Neural cell (in vitro differentiated cells): ENCODE measurements around the gene PLA2G6. TPM values are rescaled to one million over a fixed set of nuclear protein-coding genes. Genes with fewer than 3 reads are reported as not detected.
A peak's percentile ranks its signal among the peaks of the same experiment; 100 is the strongest.

Experiments used
- H2AFZ ChIP-seq: fragments of 200-600, 300-800 bp; sonication (generic), shearing (Covaris generic); 2 replicates; pipeline ENCODE4 v1.6.0; 2014; ENCODE audit warnings: low read depth, mild to moderate bottlenecking, antibody characterized with exemption, low read length, moderate library complexity
- H3F3A ChIP-seq: fragments of 200-600 bp; shearing (Covaris generic); 2 replicates; pipeline ENCODE4 v1.6.1; 2016; ENCODE audit warnings: mild to moderate bottlenecking, moderate library complexity, mixed read lengths, antibody characterized with exemption, low read length; ENCODE audit not compliant: insufficient read depth, poor library complexity, severe bottlenecking
- H3K27ac ChIP-seq: fragments of 200-600, 300-800 bp; sonication (generic), shearing (Covaris generic); 2 replicates; pipeline ENCODE4 v1.5.1; 2014; ENCODE audit warnings: mild to moderate bottlenecking, low read length, moderate library complexity
- H3K27me3 ChIP-seq: fragments of 300-800, 200-600 bp; sonication (generic), shearing (Covaris generic); 2 replicates; pipeline ENCODE4 v1.6.0; 2014; ENCODE audit warnings: mild to moderate bottlenecking, low read depth, low read length, moderate library complexity; ENCODE audit not compliant: insufficient read depth
- H3K36me3 ChIP-seq: fragments of 300-800, 200-600 bp; sonication (generic), shearing (Covaris generic); 2 replicates; pipeline ENCODE4 v1.5.1; 2014; ENCODE audit warnings: mild to moderate bottlenecking, antibody characterized with exemption, low read length, moderate library complexity; ENCODE audit not compliant: insufficient read depth
- H3K4me2 ChIP-seq: fragments of 300-800, 200-600 bp; sonication (generic), shearing (Covaris generic); 2 replicates; pipeline ENCODE4 v1.6.0; 2014; ENCODE audit warnings: mild to moderate bottlenecking, low read length
- H3K4me3 ChIP-seq: fragments of 300-800, 200-600 bp; sonication (generic), shearing (Covaris generic); 2 replicates; pipeline ENCODE4 v1.5.1; 2014; ENCODE audit warnings: mild to moderate bottlenecking, low read length, moderate library complexity
- H3K79me2 ChIP-seq: fragments of 200-600 bp; shearing (Covaris generic); replicated peaks from 2 replicates; pipeline ENCODE4 v1.6.0; 2014; ENCODE audit warnings: mild to moderate bottlenecking, low read length, moderate library complexity; ENCODE audit not compliant: insufficient read depth
- H3K9ac ChIP-seq: fragments of 300-800, 200-600 bp; sonication (generic), shearing (Covaris generic); 2 replicates; pipeline ENCODE4 v1.6.1; 2016; ENCODE audit warnings: mild to moderate bottlenecking, low read length, mixed read lengths
- H3K9me2 ChIP-seq: fragments of 200-600 bp; shearing (Covaris generic); 2 replicates; pipeline ENCODE4 v1.6.1; 2016; ENCODE audit warnings: mild to moderate bottlenecking, low read length, mixed read lengths; ENCODE audit not compliant: insufficient read depth
- H3K9me3 ChIP-seq: fragments of 200-600, 300-800 bp; sonication (generic), shearing (Covaris generic); 2 replicates; pipeline ENCODE4 v1.6.1; 2016; ENCODE audit warnings: mild to moderate bottlenecking, mixed run types, low read length, moderate library complexity, mixed read lengths
- H4K20me1 ChIP-seq: fragments of 200-600 bp; shearing (Covaris generic); 2 replicates; pipeline ENCODE4 v1.6.1; 2016; ENCODE audit warnings: mild to moderate bottlenecking, mixed run types; ENCODE audit not compliant: insufficient read depth
- CTCF ChIP-seq: fragments of 450-650 bp; IDR thresholded peaks from 2 replicates; pipeline ENCODE4 v1.5.1; 2014; ENCODE audit warnings: antibody characterized with exemption, mild to moderate bottlenecking, moderate library complexity; ENCODE audit not compliant: poor library complexity, severe bottlenecking
- EP300 ChIP-seq: fragments of 450-650 bp; conservative IDR thresholded peaks from 2 replicates; pipeline ENCODE4 v1.6.1; 2014; ENCODE audit warnings: antibody characterized with exemption, mild to moderate bottlenecking, moderate library complexity; ENCODE audit not compliant: poor library complexity, severe bottlenecking
- EZH2 ChIP-seq: fragments of 200-600, 300-800 bp; shearing (Covaris generic), sonication (generic); IDR thresholded peaks from 2 replicates; pipeline ENCODE4 v1.6.1; 2014; ENCODE audit warnings: antibody characterized with exemption, low read length, borderline replicate concordance, mild to moderate bottlenecking; ENCODE audit not compliant: insufficient read depth, poor library complexity, severe bottlenecking
- MXI1 ChIP-seq: fragments of 450-650 bp; conservative IDR thresholded peaks from 2 replicates; pipeline ENCODE4 v1.6.1; 2014; ENCODE audit warnings: antibody characterized with exemption, mild to moderate bottlenecking; ENCODE audit not compliant: poor library complexity, severe bottlenecking
- POLR2AphosphoS5 ChIP-seq: IDR thresholded peaks from 2 replicates; pipeline ENCODE4 v1.6.1; 2012
- RAD21 ChIP-seq: fragments of 450-650 bp; conservative IDR thresholded peaks from 2 replicates; pipeline ENCODE4 v1.6.1; 2014; ENCODE audit warnings: antibody characterized with exemption, mild to moderate bottlenecking, moderate library complexity
- REST ChIP-seq: IDR thresholded peaks from 2 replicates; pipeline ENCODE4 v1.6.1; 2012; ENCODE audit warnings: borderline replicate concordance
- SMC3 ChIP-seq: fragments of 450-650 bp; conservative IDR thresholded peaks from 2 replicates; pipeline ENCODE4 v1.6.1; 2014; ENCODE audit warnings: antibody characterized with exemption, mild to moderate bottlenecking, moderate library complexity; ENCODE audit not compliant: poor library complexity
- TAF1 ChIP-seq: IDR thresholded peaks from 2 replicates; pipeline ENCODE4 v1.6.1; 2012; ENCODE audit warnings: low read depth
- polyA plus RNA-seq: library from polyadenylated mRNA; depleted of rRNA; stranded (reverse); fragments of >200 nt; gene quantifications from 2 replicates; pipeline ENCODE4 v1.2.3, GENCODE V29; 2014

Gene PLA2G6
- polyA plus RNA-seq, 1 donor from 2014 or later = 18.5 TPM

GRCh38 chr22:38214302-38215056, 32.8 kb upstream of the PLA2G6 start:
- Histone ChIP-seq H3K9ac (peak overlapping the region; percentile 31), H3K4me3 (peak overlapping the region; percentile 62), H2AFZ (no peak overlapping the region), H3F3A (no peaks in the 10 kb centered on the region), H3K79me2 (no peaks in the 10 kb centered on the region), H3K4me2 (no peak overlapping the region), H3K36me3 (no peaks in the 10 kb centered on the region), H3K27ac (no peak overlapping the region), H3K9me3 (no peaks in the 10 kb centered on the region), H3K9me2 (no peaks in the 10 kb centered on the region), H3K27me3 (peaks cover 3% of the 10 kb centered on the region), H4K20me1 (no peaks in the 10 kb centered on the region)
- TF ChIP-seq SMC3 (peak; percentile 48), EP300 (no peak), TAF1 (no peak), RAD21 (peak; percentile 44), MXI1 (peak; percentile 49), EZH2 (no peak), REST (no peak), CTCF (peak; percentile 54), POLR2AphosphoS5 (peak; percentile 15)

GRCh38 chr22:38213990-38214301, 32.3 kb upstream of the PLA2G6 start:
- no peaks in the 10 kb centered on the region for H3K79me2 ChIP-seq
- no peak overlapping the region for H3K4me2 ChIP-seq
- H3K9me2 ChIP-seq = no peaks in the 10 kb centered on the region
- H4K20me1 ChIP-seq = no peaks in the 10 kb centered on the region
- TF ChIP-seq POLR2AphosphoS5 (no peak), MXI1 (no peak), EP300 (no peak), RAD21 (no peak), CTCF (no peak), REST (no peak), SMC3 (no peak), EZH2 (no peak), TAF1 (no peak)
- no peak overlapping the region for H3K27ac ChIP-seq
- H3F3A ChIP-seq = no peaks in the 10 kb centered on the region
- no peaks in the 10 kb centered on the region for H3K36me3 ChIP-seq
- H3K27me3 ChIP-seq = peaks cover 3% of the 10 kb centered on the region
- no peaks in the 10 kb centered on the region for H3K9me3 ChIP-seq
- H2AFZ ChIP-seq = no peak overlapping the region
- peak overlapping the region; percentile 31 for H3K9ac ChIP-seq
- peak overlapping the region; percentile 62 for H3K4me3 ChIP-seq
